ENCODE results near the gene RGS7BP. TPM values are rescaled to one million over a fixed set of nuclear protein-coding genes. Genes with fewer than 3 reads are reported as not detected.

Gene RGS7BP
- total RNA-seq (1 to 10 TPM in 8 of 9 donors, under 1 TPM in 1; 0.69 to 5.2 (median 2.1) TPM), polyA plus RNA-seq (under 1 TPM; 0.04 to 0.32 TPM)
- long read RNA-seq, donor 1 = 0 reads
- long read RNA-seq, donor 2 = 0 reads
- long read RNA-seq, donor 3 = 0 reads

DNA sequence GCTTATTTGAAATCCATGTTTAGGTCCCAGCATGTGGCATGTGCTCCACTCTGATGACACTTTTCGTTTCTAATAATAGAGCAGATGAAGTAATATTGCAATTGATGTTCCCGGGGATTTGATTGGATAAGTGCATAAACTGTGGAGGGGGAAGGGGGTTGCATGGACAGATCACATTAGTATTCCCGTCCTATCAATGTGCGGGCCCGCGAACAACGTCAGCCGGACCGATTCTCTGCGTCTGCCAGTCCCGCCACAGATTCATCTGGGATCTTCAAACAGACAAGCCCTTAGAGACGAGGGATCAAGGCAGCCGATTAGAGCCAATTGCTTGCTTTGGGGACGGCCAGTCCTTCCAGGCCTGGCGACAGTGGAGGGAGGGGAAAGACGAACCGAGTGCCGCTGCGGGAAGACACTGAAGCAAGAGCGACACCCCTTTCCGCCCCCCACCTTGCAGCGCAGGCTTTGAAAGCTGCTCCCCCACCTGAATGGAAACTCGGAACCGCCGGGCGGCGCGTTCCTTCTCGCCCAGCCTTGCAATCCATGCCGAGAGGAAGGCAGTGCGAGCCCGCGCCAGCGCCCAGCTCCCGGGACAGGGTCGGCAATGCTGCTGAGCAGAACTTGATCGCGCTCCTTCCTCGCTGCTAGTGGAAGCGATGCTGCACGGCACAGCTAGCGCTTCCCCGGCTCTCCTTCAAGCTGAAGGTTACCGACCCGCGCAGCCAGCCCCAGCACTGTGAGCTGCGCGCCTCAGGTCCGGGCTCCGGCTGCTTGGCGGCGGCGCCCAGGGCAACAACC lies at the start of gene RGS7BP:
Gene RGS7BP (plus strand): TSS at position 247 of the 798 bp plus-strand sequence. CDS start 610 bp downstream, outside the sequence.
- 2 to 4% (median 3%) methylated on average over 19 to 53 of the region's 53 CpGs for WGBS, 4 donors
- intact Hi-C loops (cut with DNase I) = loop anchor here in 9 of 10 donors (2.0 to 10.0 kb wide), 10 partner anchors 86 to 361 kb away; no protein-coding TSS in a partner anchor
- ATAC-seq = peak; percentile 61 to 95 (median 88)

DNA sequence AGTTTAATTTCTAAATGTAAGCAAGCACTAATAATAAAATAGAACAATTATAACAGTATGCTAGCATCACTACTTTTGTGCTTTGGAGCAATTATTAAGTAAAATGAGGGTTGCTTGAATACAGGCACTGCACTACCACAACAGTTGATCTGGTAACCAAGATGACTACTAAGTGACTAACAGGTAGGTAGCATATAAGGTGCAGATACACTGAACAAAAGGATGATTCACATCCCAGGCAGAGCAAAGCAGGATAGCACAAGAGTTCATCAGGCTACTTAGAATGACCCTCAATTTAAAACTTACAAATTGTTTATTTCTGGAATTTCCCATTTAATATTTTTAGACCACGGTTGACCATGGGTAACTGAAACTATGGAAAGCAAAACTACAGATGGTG lies 48.0 kb upstream of the RGS7BP start:
- 78 to 89% (median 84%) methylated on average over 1 of the region's 1 CpG for WGBS, 4 donors
- H3K36me3 ChIP-seq = no peaks in the 10 kb centered on the region
- no peak overlapping the region for H3K27ac ChIP-seq
- no peak for ATAC-seq
- H3K27me3 ChIP-seq = no peaks in the 10 kb centered on the region
- DNase-seq = no peak
- no peak overlapping the region for H3K4me3 ChIP-seq
- no peaks in the 10 kb centered on the region for H3K4me1 ChIP-seq
- peaks cover 0 to 11% (median 3%) of the 10 kb centered on the region in 12 donors for H3K9me3 ChIP-seq
- intact Hi-C loops (cut with DNase I) = no loop called here
- no peak for TF ChIP-seq POLR2A (IDR thresholded peaks at IDR 0.05)
- TF ChIP-seq, protein P1, sequence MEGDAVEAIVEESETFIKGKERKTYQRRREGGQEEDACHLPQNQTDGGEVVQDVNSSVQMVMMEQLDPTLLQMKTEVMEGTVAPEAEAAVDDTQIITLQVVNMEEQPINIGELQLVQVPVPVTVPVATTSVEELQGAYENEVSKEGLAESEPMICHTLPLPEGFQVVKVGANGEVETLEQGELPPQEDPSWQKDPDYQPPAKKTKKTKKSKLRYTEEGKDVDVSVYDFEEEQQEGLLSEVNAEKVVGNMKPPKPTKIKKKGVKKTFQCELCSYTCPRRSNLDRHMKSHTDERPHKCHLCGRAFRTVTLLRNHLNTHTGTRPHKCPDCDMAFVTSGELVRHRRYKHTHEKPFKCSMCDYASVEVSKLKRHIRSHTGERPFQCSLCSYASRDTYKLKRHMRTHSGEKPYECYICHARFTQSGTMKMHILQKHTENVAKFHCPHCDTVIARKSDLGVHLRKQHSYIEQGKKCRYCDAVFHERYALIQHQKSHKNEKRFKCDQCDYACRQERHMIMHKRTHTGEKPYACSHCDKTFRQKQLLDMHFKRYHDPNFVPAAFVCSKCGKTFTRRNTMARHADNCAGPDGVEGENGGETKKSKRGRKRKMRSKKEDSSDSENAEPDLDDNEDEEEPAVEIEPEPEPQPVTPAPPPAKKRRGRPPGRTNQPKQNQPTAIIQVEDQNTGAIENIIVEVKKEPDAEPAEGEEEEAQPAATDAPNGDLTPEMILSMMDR (IDR thresholded peaks at IDR 0.05) = no peak

More for the DNA sequence above, at the start of gene RGS7BP:
- DNase-seq = peak; percentile 31 to 73 (median 48)
- Histone ChIP-seq H3K36me3 (no peaks in the 10 kb centered on the region), H3K4me1 (peaks cover 0 to 25% (median 4%) of the 10 kb centered on the region in 12 donors), H3K27ac (peak within 1 kb of the TSS in 7 of 12 donors; percentile 8 to 65 (median 41)), H3K27me3 (peaks cover 0 to 24% (median 0%) of the 10 kb centered on the region in 9 donors), H3K9me3 (no peaks in the 10 kb centered on the region), H3K4me3 (peak within 1 kb of the TSS; percentile 31 to 79 (median 58))
- TF ChIP-seq, protein P1 (IDR thresholded peaks at IDR 0.05) = peak in 5 of 12 donors; percentile 12 to 52 (median 41)
- no peak for TF ChIP-seq POLR2A (IDR thresholded peaks at IDR 0.05)

- Histone ChIP-seq H3K36me3 (no peaks in the 10 kb centered on the region), H3K4me1 (no peaks in the 10 kb centered on the region), H3K9me3 (peaks cover 0 to 20% (median 11%) of the 10 kb centered on the region in 12 donors), H3K27ac (no peak overlapping the region), H3K4me3 (no peak overlapping the region), H3K27me3 (no peaks in the 10 kb centered on the region)
- ATAC-seq (no peak), DNase-seq (no peak)
- intact Hi-C loops (cut with DNase I) = no loop called here
- 67 to 77% (median 71%) methylated on average over 1 to 3 of the region's 3 CpGs for WGBS, 4 donors
- TF ChIP-seq POLR2A (IDR thresholded peaks at IDR 0.05) = no peak
- TF ChIP-seq, protein P1 (IDR thresholded peaks at IDR 0.05) = no peak
Measured at GRCh38 chr5:64458948-64459347, 46.9 kb upstream of the RGS7BP start.

DNA sequence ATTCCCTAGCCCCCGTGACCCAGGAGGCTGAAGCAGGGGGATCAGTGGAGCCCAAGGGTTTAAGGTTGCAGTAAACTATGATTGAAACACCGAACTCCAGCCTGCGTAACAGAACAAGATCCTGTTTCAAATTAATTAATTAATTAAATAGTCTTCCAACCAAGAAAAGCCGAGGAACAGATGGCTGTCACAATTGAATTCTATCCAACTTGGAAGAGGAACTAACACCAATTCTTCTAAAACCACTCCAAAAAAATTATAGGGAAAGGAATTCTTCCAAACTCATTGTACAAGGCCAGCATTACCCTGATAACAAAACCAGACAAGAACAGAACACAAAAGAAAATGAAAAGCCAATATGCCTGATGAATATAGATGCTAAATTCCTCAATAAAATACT lies 43.4 kb upstream of the RGS7BP start:
- Histone ChIP-seq H3K27ac (no peak overlapping the region), H3K4me3 (no peak overlapping the region), H3K4me1 (no peaks in the 10 kb centered on the region), H3K36me3 (no peaks in the 10 kb centered on the region), H3K27me3 (no peaks in the 10 kb centered on the region), H3K9me3 (peaks cover 0 to 33% (median 14%) of the 10 kb centered on the region in 12 donors)
- TF ChIP-seq POLR2A (IDR thresholded peaks at IDR 0.05) = no peak
- TF ChIP-seq, protein P1 (IDR thresholded peaks at IDR 0.05) = no peak
- ATAC-seq = no peak
- DNase-seq = no peak
- intact Hi-C loops (cut with DNase I) = no loop called here
- WGBS, 4 donors = 60 to 77% (median 64%) methylated on average over 4 of the region's 4 CpGs
